Measurements from ENCODE around the gene COPZ2.

COPZ2 gene

DNA sequence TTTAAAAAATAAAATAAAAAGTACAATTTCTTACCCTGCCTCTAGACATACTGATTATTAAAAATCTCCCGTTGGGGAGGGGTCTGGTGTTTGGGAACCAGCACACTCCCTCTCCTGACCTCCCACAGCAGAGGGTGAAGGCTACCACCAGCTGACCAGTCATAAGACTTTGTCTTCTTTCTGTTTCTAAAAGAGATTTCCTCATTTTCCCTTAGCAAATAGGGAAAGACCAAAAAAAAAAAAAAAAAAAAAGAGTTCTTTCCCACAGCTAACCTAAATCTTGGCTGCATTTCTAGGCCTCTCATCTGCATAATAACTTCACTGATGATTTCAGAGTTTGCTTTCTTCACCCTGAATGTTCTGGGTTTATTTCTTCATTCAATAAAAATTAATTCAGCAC, 36.4 kb downstream of the COPZ2 start:
- no peak for DNase-seq (ENCODE audit: low read depth, low spot score)
- TF ChIP-seq, protein P1, sequence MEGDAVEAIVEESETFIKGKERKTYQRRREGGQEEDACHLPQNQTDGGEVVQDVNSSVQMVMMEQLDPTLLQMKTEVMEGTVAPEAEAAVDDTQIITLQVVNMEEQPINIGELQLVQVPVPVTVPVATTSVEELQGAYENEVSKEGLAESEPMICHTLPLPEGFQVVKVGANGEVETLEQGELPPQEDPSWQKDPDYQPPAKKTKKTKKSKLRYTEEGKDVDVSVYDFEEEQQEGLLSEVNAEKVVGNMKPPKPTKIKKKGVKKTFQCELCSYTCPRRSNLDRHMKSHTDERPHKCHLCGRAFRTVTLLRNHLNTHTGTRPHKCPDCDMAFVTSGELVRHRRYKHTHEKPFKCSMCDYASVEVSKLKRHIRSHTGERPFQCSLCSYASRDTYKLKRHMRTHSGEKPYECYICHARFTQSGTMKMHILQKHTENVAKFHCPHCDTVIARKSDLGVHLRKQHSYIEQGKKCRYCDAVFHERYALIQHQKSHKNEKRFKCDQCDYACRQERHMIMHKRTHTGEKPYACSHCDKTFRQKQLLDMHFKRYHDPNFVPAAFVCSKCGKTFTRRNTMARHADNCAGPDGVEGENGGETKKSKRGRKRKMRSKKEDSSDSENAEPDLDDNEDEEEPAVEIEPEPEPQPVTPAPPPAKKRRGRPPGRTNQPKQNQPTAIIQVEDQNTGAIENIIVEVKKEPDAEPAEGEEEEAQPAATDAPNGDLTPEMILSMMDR (IDR thresholded peaks at IDR 0.05; ENCODE audit: low read depth, low read length): no peak
- in situ Hi-C loops (cut with HindIII; ENCODE audit: low sequenced_read_pairs): no loop called here
- H3K4me3 ChIP-seq (ENCODE audit: low read depth, low read length): no peak overlapping the region

DNA sequence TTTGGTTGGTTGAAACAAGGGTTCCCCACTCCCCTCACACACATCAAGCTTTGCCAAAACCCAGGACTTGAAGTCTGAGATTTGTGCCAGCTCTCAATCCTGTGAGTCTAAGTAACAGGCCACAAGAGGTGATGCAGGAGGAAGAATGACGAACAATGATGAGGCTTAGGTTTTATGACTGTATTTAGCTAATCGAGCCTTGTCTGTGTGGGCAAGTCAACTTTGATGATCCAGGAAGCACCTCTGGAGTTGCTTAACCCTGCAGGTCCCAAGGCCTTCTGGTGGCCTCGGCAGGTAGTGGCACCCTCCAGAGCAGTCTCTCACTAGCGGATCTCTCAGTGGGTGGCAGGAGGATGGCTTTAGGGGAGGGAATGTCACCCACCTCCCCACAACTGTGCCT, 38.0 kb downstream of the COPZ2 start:
- DNase-seq (ENCODE audit: low read depth, low spot score): no peak

DNA sequence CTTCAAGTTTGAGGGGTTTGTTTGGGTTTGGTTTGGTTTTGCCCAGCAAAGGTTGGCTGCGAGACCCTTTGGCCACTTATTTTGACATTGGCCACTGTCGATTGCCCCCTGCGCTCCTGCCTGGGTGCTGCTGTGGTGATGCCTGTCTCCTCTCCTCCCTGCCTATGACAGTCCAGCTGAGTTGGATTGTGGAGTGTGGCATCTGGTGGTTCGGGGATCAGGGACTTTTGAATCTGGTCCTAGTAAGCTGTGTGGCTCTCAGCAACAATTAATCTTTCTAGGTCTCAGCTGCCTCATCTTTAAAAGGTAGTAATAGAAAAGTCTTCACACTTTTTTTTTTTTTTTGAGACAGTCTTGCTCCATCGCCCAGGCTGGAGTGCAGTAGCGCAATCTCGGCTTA, 39.6 kb downstream of the COPZ2 start:
- no peak overlapping the region for H3K4me3 ChIP-seq (ENCODE audit: low read depth, low read length)
- DNase-seq (ENCODE audit: low read depth, low spot score): no peak
- in situ Hi-C loops (cut with HindIII; ENCODE audit: low sequenced_read_pairs): no loop called here
- TF ChIP-seq, protein P1 (IDR thresholded peaks at IDR 0.05; ENCODE audit: low read depth, low read length): no peak

More for the DNA sequence above, 38.0 kb downstream of the COPZ2 start:
- H3K4me3 ChIP-seq (ENCODE audit: low read depth, low read length): no peak overlapping the region
- in situ Hi-C loops (cut with HindIII; ENCODE audit: low sequenced_read_pairs): no loop called here
- TF ChIP-seq, protein P1 (IDR thresholded peaks at IDR 0.05; ENCODE audit: low read depth, low read length): no peak

DNA sequence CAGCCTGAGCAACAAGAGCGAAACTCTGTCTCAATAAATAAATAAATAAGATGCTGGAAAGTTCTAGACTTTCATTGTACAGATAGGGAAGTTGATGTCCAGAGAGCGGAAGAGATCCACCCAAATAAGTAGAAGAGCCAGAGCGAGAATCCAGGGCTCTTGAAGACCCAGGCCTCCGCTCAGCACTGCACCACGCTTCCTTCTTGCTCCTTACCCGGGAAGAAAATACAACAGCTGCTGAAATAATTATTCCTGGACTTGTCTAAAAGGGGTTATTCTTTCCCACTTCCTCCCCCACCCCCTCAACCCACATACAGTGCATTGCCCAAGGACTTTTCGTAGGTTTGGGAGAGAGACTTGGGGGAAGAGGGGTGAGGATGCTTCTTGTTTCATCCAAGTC, 40.0 kb downstream of the COPZ2 start:
- DNase-seq (ENCODE audit: low read depth, low spot score): no peak
- TF ChIP-seq, protein P1 (IDR thresholded peaks at IDR 0.05; ENCODE audit: low read depth, low read length): no peak
- H3K4me3 ChIP-seq (ENCODE audit: low read depth, low read length): no peak overlapping the region
- in situ Hi-C loops (cut with HindIII; ENCODE audit: low sequenced_read_pairs): no loop called here

DNA sequence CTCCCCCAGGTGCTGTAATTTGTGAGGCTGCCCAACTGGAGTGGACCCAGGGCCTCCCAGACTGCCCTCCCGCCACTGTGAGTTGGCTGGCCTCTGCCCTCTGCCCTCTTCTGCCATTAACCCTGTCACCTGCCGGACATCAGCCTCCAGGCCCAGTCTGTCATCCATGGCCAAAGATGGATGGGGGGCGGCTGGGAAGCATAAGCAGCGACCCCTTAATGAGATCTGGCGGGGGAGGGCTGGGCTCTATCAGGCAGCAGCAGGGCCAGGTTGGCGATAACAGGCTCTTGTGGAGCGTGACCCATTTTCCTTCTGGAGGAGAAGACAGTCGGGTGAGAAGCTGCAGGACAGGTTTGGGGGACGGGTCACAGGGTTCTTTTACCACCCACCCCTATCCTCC, 41.4 kb downstream of the COPZ2 start:
- H3K4me3 ChIP-seq (ENCODE audit: low read depth, low read length): no peak overlapping the region
- no peak for DNase-seq (ENCODE audit: low read depth, low spot score)
- TF ChIP-seq, protein P1 (IDR thresholded peaks at IDR 0.05; ENCODE audit: low read depth, low read length): no peak
- in situ Hi-C loops (cut with HindIII; ENCODE audit: low sequenced_read_pairs): no loop called here

DNA sequence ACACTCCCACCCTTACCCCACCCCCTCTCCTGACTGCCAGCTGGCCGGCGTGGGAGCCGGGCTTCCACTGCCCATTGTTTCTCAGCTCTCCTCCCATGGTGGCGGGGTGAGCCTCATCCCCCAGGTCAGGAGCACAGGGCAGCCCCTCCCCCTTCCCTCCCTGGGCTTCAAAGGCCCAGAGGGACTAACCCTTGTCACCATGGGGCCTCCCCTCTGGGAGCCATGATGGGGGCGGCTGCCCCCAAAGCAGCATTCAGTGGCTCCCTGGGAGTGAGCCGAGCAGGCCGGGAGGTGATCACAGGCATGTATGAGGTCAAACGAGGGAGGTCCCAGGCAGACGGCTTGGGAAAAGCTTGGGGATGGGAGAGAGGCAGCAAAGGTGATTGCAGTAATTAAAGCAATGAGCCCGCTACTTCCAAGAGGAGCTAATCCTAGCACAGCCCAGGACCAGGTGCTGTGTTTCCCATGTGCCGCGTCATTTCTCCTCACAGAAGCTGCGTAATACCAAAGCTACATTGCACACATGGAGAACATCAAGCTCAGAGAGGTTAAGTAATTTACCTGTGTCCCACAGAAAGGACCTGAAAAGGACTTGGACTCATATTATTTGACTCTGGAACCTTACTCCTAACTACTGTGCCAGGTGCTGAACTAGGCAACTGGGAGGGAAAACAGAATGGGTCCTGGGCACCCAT, 42.2 kb downstream of the COPZ2 start:
- no peak overlapping the region for H3K4me3 ChIP-seq (ENCODE audit: low read depth, low read length)
- TF ChIP-seq, protein P1 (IDR thresholded peaks at IDR 0.05; ENCODE audit: low read depth, low read length): no peak
- in situ Hi-C loops (cut with HindIII; ENCODE audit: low sequenced_read_pairs): no loop called here
- no peak for DNase-seq (ENCODE audit: low read depth, low spot score)

Data from astrocyte of the spinal cord (primary cell).